Mesothelial cell of epicardium (in vitro differentiated cells): ENCODE data around the gene BORCS5. TPM values are rescaled to one million over a fixed set of nuclear protein-coding genes. Genes with fewer than 3 reads are reported as not detected.

Experiments used
- DNase-seq, 2 experiments: peaks; one replicate each; pipeline ENCODE4 v3.0.0; 2021; ENCODE audit warnings: low spot score in 2 of 2; ENCODE audit not compliant: unreplicated experiment in 2 of 2
- H3K27ac Mint-ChIP-seq: 2 replicates; pipeline ENCODE4 v1.8.0; 2021; ENCODE audit warnings: mixed read lengths
- H3K27me3 Mint-ChIP-seq: 2 replicates; pipeline ENCODE4 v1.8.0; 2021; ENCODE audit warnings: low read depth, mixed read lengths
- H3K36me3 Mint-ChIP-seq: 2 replicates; pipeline ENCODE4 v1.8.0; 2021; ENCODE audit warnings: mixed read lengths
- H3K4me1 Mint-ChIP-seq: 2 replicates; pipeline ENCODE4 v1.8.0; 2021; ENCODE audit warnings: mixed read lengths
- H3K4me3 Mint-ChIP-seq: 2 replicates; pipeline ENCODE4 v1.8.0; 2021; ENCODE audit warnings: mild to moderate bottlenecking, moderate library complexity, mixed read lengths
- H3K9me3 Mint-ChIP-seq: 2 replicates; pipeline ENCODE4 v1.8.0; 2021; ENCODE audit warnings: mixed read lengths
- CTCF ChIP-seq: fragments of 200-600 bp; sonication (generic); IDR thresholded peaks from one replicate; pipeline ENCODE4 v1.5.0; 2021; ENCODE audit warnings: antibody characterized with exemption; ENCODE audit not compliant: unreplicated experiment
- total RNA-seq: library from RNA; stranded (reverse); gene quantifications from 3 replicates; pipeline ENCODE4 v1.2.1, GENCODE V29; 2021

Gene BORCS5
- total RNA-seq, 1 donor from 2014 or later: 11.0 TPM

- Mint-ChIP-seq H3K4me3 (peak overlapping the region; percentile 7), H3K27me3 (no peaks in the 10 kb centered on the region), H3K4me1 (peaks cover 41% of the 10 kb centered on the region), H3K27ac (peak overlapping the region; percentile 69), H3K36me3 (no peaks in the 10 kb centered on the region), H3K9me3 (no peaks in the 10 kb centered on the region)
- no peak for TF ChIP-seq CTCF
- DNase-seq: no peak
Observed at GRCh38 chr12:12505544-12506495, 148.9 kb downstream of the BORCS5 start.

GRCh38 chr12:12506496-12506890, 149.6 kb downstream of the BORCS5 start:
- DNase-seq: no peak
- Mint-ChIP-seq H3K9me3 (no peaks in the 10 kb centered on the region), H3K4me1 (peaks cover 34% of the 10 kb centered on the region), H3K4me3 (peak overlapping the region; percentile 7), H3K36me3 (no peaks in the 10 kb centered on the region), H3K27me3 (no peaks in the 10 kb centered on the region), H3K27ac (peak overlapping the region; percentile 69)
- TF ChIP-seq CTCF: no peak

- H3K4me3 Mint-ChIP-seq: no peak overlapping the region
- no peaks in the 10 kb centered on the region for H3K27me3 Mint-ChIP-seq
- H3K27ac Mint-ChIP-seq: peak overlapping the region; percentile 69
- H3K9me3 Mint-ChIP-seq: no peaks in the 10 kb centered on the region
- no peak for TF ChIP-seq CTCF
- no peak for DNase-seq
- H3K36me3 Mint-ChIP-seq: no peaks in the 10 kb centered on the region
- H3K4me1 Mint-ChIP-seq: peaks cover 32% of the 10 kb centered on the region
Observed at GRCh38 chr12:12507121-12507520, 150.2 kb downstream of the BORCS5 start.

- H3K4me3 Mint-ChIP-seq: no peak overlapping the region
- TF ChIP-seq CTCF: no peak
- no peaks in the 10 kb centered on the region for H3K27me3 Mint-ChIP-seq
- no peak for DNase-seq
- H3K36me3 Mint-ChIP-seq: no peaks in the 10 kb centered on the region
- no peaks in the 10 kb centered on the region for H3K9me3 Mint-ChIP-seq
- H3K4me1 Mint-ChIP-seq: peaks cover 29% of the 10 kb centered on the region
- H3K27ac Mint-ChIP-seq: no peak overlapping the region
Observed at GRCh38 chr12:12508612-12509011, 151.7 kb downstream of the BORCS5 start.

- Mint-ChIP-seq H3K9me3 (no peaks in the 10 kb centered on the region), H3K27ac (no peak overlapping the region), H3K36me3 (no peaks in the 10 kb centered on the region), H3K4me1 (peaks cover 22% of the 10 kb centered on the region), H3K27me3 (no peaks in the 10 kb centered on the region), H3K4me3 (no peak overlapping the region)
- DNase-seq: no peak
- TF ChIP-seq CTCF: no peak
Observed at GRCh38 chr12:12510141-12510540, 153.3 kb downstream of the BORCS5 start.
